Large intestine (tissue), 3 donors: Measurements from ENCODE around the gene MIEF2. TPM values are rescaled to one million over a fixed set of nuclear protein-coding genes. Genes with fewer than 3 reads are reported as not detected.
"Not testable (repeated sequence)": the region's sequence is repeated elsewhere in the genome, so short reads cannot be mapped to it uniquely, and the experiment has no call there.

Experiments used
- DNase-seq, 2 donors: peaks; one replicate each; pipeline versions ENCODE4 v3.0.0 to v3.0.0-alpha.2; 2013
- H3K27ac ChIP-seq: one replicate; pipeline ENCODE4 v1.5.1; 2013; ENCODE audit warnings: low read length
- H3K27me3 ChIP-seq: 2 replicates; pipeline ENCODE4 v1.6.1; 2013; ENCODE audit warnings: low read length; ENCODE audit not compliant: control insufficient read depth, insufficient read depth
- H3K36me3 ChIP-seq: 2 replicates; pipeline ENCODE4 v1.6.1; 2013; ENCODE audit warnings: low read length; ENCODE audit not compliant: control insufficient read depth, insufficient read depth
- H3K4me1 ChIP-seq: one replicate; pipeline ENCODE4 v1.6.1; 2013; ENCODE audit warnings: low read length; ENCODE audit not compliant: control insufficient read depth, insufficient read depth
- H3K4me3 ChIP-seq: one replicate; pipeline ENCODE4 v1.5.1; 2013; ENCODE audit warnings: low read length
- H3K9me3 ChIP-seq: one replicate; pipeline ENCODE4 v1.6.1; 2013; ENCODE audit warnings: mild to moderate bottlenecking, low read depth, low read length, moderate library complexity; ENCODE audit not compliant: control insufficient read depth
- WGBS: methylation state at CpG from one replicate; pipeline ENCODE4 v1.1.5; 2013; ENCODE audit warnings: low lambda C conversion rate; ENCODE audit not compliant: insufficient coverage; 5-methylcytosine and 5-hydroxymethylcytosine counted together
- polyA plus RNA-seq: library from polyadenylated mRNA; unstranded; fragments of 120-200 nt; gene quantifications from one replicate; pipeline ENCODE4 v1.2.1, GENCODE V29; 2013

MIEF2 gene
- polyA plus RNA-seq, 1 donor: 10.7 TPM

- Histone ChIP-seq H3K36me3 (peaks cover 65% of the 10 kb centered on the region), H3K4me3 (no peak overlapping the region), H3K9me3 (no peaks in the 10 kb centered on the region), H3K27me3 (no peaks in the 10 kb centered on the region), H3K4me1 (no peaks in the 10 kb centered on the region), H3K27ac (no peak overlapping the region)
- 57% methylated on average over 1 of the region's 15 CpGs for WGBS
- DNase-seq: no peak
Observed at GRCh38 chr17:18291718-18292540, 31.5 kb downstream of the MIEF2 start.

- no CpG with 5 or more reads among the region's 30 CpGs for WGBS
- H3K36me3 ChIP-seq: peaks cover 56% of the 10 kb centered on the region
Observed at GRCh38 chr17:18298061-18298460, 37.6 kb downstream of the MIEF2 start.

GRCh38 chr17:18300725-18301480 is 40.4 kb downstream of the MIEF2 start:
- Histone ChIP-seq H3K4me1 (no peaks in the 10 kb centered on the region), H3K27ac (no peak overlapping the region), H3K4me3 (no peak overlapping the region), H3K36me3 (peaks cover 61% of the 10 kb centered on the region), H3K9me3 (no peaks in the 10 kb centered on the region), H3K27me3 (no peaks in the 10 kb centered on the region)
- no peak for DNase-seq
- 85% methylated on average over 3 of the region's 8 CpGs for WGBS

More at GRCh38 chr17:18298061-18298460, 37.6 kb downstream of the MIEF2 start:
- H3K27me3 ChIP-seq, H3K9me3 ChIP-seq, DNase-seq, H3K27ac ChIP-seq, H3K4me3 ChIP-seq, H3K4me1 ChIP-seq: not testable (repeated sequence)

GRCh38 chr17:18303206-18303605 is 42.7 kb downstream of the MIEF2 start:
- peaks cover 74% of the 10 kb centered on the region for H3K36me3 ChIP-seq
- not testable (repeated sequence) for H3K4me3 ChIP-seq, H3K27me3 ChIP-seq, DNase-seq, H3K27ac ChIP-seq, H3K9me3 ChIP-seq, H3K4me1 ChIP-seq
- WGBS: 60% methylated on average over 1 of the region's 13 CpGs

- peaks cover 40% of the 10 kb centered on the region for H3K36me3 ChIP-seq
- no peaks in the 10 kb centered on the region for H3K27me3 ChIP-seq
- no peak overlapping the region for H3K4me3 ChIP-seq
- no peak for DNase-seq
- H3K9me3 ChIP-seq: no peaks in the 10 kb centered on the region
- H3K4me1 ChIP-seq: peaks cover 9% of the 10 kb centered on the region
- no peak overlapping the region for H3K27ac ChIP-seq
- WGBS: no CpG with 5 or more reads among the region's 4 CpGs
Observed at GRCh38 chr17:18309202-18309601, 48.7 kb downstream of the MIEF2 start.

GRCh38 chr17:18314059-18314730 is 53.7 kb downstream of the MIEF2 start:
- Histone ChIP-seq H3K4me1 (peaks cover 30% of the 10 kb centered on the region), H3K9me3 (peaks cover 27% of the 10 kb centered on the region), H3K27me3 (no peaks in the 10 kb centered on the region), H3K27ac (peak overlapping the region; percentile 88), H3K36me3 (peaks cover 33% of the 10 kb centered on the region), H3K4me3 (peak overlapping the region; percentile 87)
- WGBS: no CpG with 5 or more reads among the region's 39 CpGs
- DNase-seq: no peak

- Histone ChIP-seq H3K27ac (peak within 1 kb of the TSS; percentile 88), H3K27me3 (no peaks in the 10 kb centered on the region), H3K4me3 (peak within 1 kb of the TSS; percentile 87), H3K36me3 (peaks cover 36% of the 10 kb centered on the region), H3K4me1 (peaks cover 30% of the 10 kb centered on the region), H3K9me3 (peaks cover 27% of the 10 kb centered on the region)
- DNase-seq: peak; percentile 98 to 99
- no CpG with 5 or more reads among the region's 78 CpGs for WGBS
Observed at GRCh38 chr17:18314731-18315561, 54.5 kb downstream of the MIEF2 start, which contains the start of the genes SMCR8 and TOP3A. SMCR8 (plus strand) TSS chr17:18315293; CDS start chr17:18315790, 497 bp downstream. TOP3A (minus strand) TSS chr17:18314994; CDS start chr17:18314778, 216 bp downstream.

GRCh38 chr17:18315562-18315922 is 55.1 kb downstream of the MIEF2 start:
- Histone ChIP-seq H3K9me3 (peaks cover 27% of the 10 kb centered on the region), H3K36me3 (peaks cover 42% of the 10 kb centered on the region), H3K27ac (peak overlapping the region; percentile 88), H3K4me3 (peak overlapping the region; percentile 87), H3K4me1 (peaks cover 36% of the 10 kb centered on the region), H3K27me3 (no peaks in the 10 kb centered on the region)
- no peak for DNase-seq
- no CpG with 5 or more reads among the region's 18 CpGs for WGBS

GRCh38 chr17:18315961-18316360 is 55.5 kb downstream of the MIEF2 start:
- 60% methylated on average over 1 of the region's 11 CpGs for WGBS
- Histone ChIP-seq H3K36me3 (peaks cover 43% of the 10 kb centered on the region), H3K4me3 (peak overlapping the region; percentile 87), H3K4me1 (peaks cover 36% of the 10 kb centered on the region), H3K27ac (peak overlapping the region; percentile 88), H3K9me3 (peaks cover 27% of the 10 kb centered on the region), H3K27me3 (no peaks in the 10 kb centered on the region)
- no peak for DNase-seq
